Tibial nerve (tissue), 4 donors: ENCODE measurements around the gene UCP3. TPM values are rescaled to one million over a fixed set of nuclear protein-coding genes. Genes with fewer than 3 reads are reported as not detected.

ENCODE experiments used
- DNase-seq, 2 donors: peaks; one replicate each; pipeline ENCODE4 v3.0.0-alpha.2; 2019; ENCODE audit warnings: low spot score in 2 of 2
- H3K27ac ChIP-seq, 4 donors: fragments of 200-600 bp; sonication (generic) in 3 of 4; one replicate each; pipeline ENCODE4 v1.5.1; 2017 to 2019; ENCODE audit warnings: mild to moderate bottlenecking in 1 of 4
- H3K27me3 ChIP-seq, 2 donors: fragments of 200-600 bp; sonication (generic) in 1 of 2; one replicate each; pipeline versions ENCODE4 v1.5.1 to v1.6.0; 2017 to 2019
- H3K36me3 ChIP-seq, 3 donors: fragments of 200-600 bp; sonication (generic); one replicate each; pipeline ENCODE4 v1.5.1; 2018 to 2019
- H3K4me1 ChIP-seq, 4 donors: fragments of 200-600 bp; sonication (generic) in 3 of 4; one replicate each; pipeline ENCODE4 v1.5.1; 2017 to 2019
- H3K4me3 ChIP-seq, 4 donors: fragments of 200-600 bp; sonication (generic) in 3 of 4; one replicate each; pipeline ENCODE4 v1.5.1; 2017 to 2019; ENCODE audit warnings: mild to moderate bottlenecking in 1 of 4, moderate library complexity in 1 of 4
- H3K9me3 ChIP-seq, 4 donors: fragments of 200-600 bp; sonication (generic) in 3 of 4; one replicate each; pipeline ENCODE4 v1.5.1; 2017 to 2019
- CTCF ChIP-seq, 5 experiments: fragments of 200-600 bp in 3 of 5; fragments of 450-650 bp in 2 of 5; sonication (generic) in 3 of 5; IDR thresholded peaks; one replicate each; pipeline ENCODE4 v1.5.1; 2016 to 2019; ENCODE audit warnings: antibody characterized with exemption in 5 of 5, mild to moderate bottlenecking in 3 of 5, moderate library complexity in 2 of 5
- EP300 ChIP-seq, 2 donors: sonication (generic); formaldehyde crosslinking; IDR thresholded peaks; one replicate each; pipeline ENCODE4 v1.6.1; 2017; ENCODE audit warnings: antibody characterized with exemption in 2 of 2, mild to moderate bottlenecking in 1 of 2
- POLR2A ChIP-seq, 2 donors: fragments of 450-650 bp; IDR thresholded peaks; one replicate each; pipeline ENCODE4 v1.6.1; 2017; ENCODE audit warnings: antibody characterized with exemption in 2 of 2, mild to moderate bottlenecking in 2 of 2, moderate library complexity in 2 of 2
- WGBS, 2 donors: methylation state at CpG; one replicate each; pipeline ENCODE4 v1.1.5; 2018; 5-methylcytosine and 5-hydroxymethylcytosine counted together
- total RNA-seq, 4 donors: library from RNA; depleted of rRNA; stranded (reverse); fragments of >200 nt; gene quantifications; one replicate each; pipeline ENCODE4 v1.1.0, GENCODE V29; 2016

The UCP3 gene
- total RNA-seq, 4 donors from 2014 or later: 0.78 to 7.5 (median 1.9) TPM

GRCh38 chr11:74019104-74019738 is 10.3 kb upstream of the UCP3 start:
- DNase-seq: no peak
- Histone ChIP-seq H3K27me3 (no peaks in the 10 kb centered on the region), H3K4me1 (peaks cover 0 to 42% (median 28%) of the 10 kb centered on the region in 4 donors), H3K36me3 (peaks cover 0 to 47% (median 0%) of the 10 kb centered on the region in 3 donors), H3K9me3 (no peaks in the 10 kb centered on the region), H3K4me3 (no peak overlapping the region), H3K27ac (peak overlapping the region; percentile 75 to 90 (median 80))
- WGBS, 2 donors: 54 to 56% methylated on average over 4 of the region's 4 CpGs
- TF ChIP-seq POLR2A (IDR thresholded peaks at IDR 0.05): no peak
- no peak for TF ChIP-seq CTCF (IDR thresholded peaks at IDR 0.05)
- TF ChIP-seq EP300 (IDR thresholded peaks at IDR 0.05): no peak

- H3K9me3 ChIP-seq: no peaks in the 10 kb centered on the region
- H3K4me1 ChIP-seq: peaks cover 0 to 40% (median 28%) of the 10 kb centered on the region in 4 donors
- H3K36me3 ChIP-seq: peaks cover 0 to 53% (median 0%) of the 10 kb centered on the region in 3 donors
- TF ChIP-seq EP300 (IDR thresholded peaks at IDR 0.05) (peak; percentile 9 to 82), CTCF (IDR thresholded peaks at IDR 0.05) (no peak)
- H3K4me3 ChIP-seq: no peak overlapping the region
- no peaks in the 10 kb centered on the region for H3K27me3 ChIP-seq
- 50 to 58% methylated on average over 9 of the region's 9 CpGs for WGBS, 2 donors
- H3K27ac ChIP-seq: peak overlapping the region; percentile 75 to 90 (median 80)
- peak; percentile 82 to 91 for DNase-seq
These were observed 9.6 kb upstream of the UCP3 start for GRCh38 chr11:74018331-74019005.

- Histone ChIP-seq H3K27me3 (no peaks in the 10 kb centered on the region), H3K4me1 (peaks cover 0 to 40% (median 28%) of the 10 kb centered on the region in 4 donors), H3K9me3 (no peaks in the 10 kb centered on the region), H3K36me3 (peaks cover 0 to 52% (median 0%) of the 10 kb centered on the region in 3 donors), H3K4me3 (no peak overlapping the region), H3K27ac (peak overlapping the region in 2 of 4 donors; percentile 83 to 90)
- DNase-seq: no peak
- no peak for TF ChIP-seq CTCF (IDR thresholded peaks at IDR 0.05)
- TF ChIP-seq EP300 (IDR thresholded peaks at IDR 0.05): no peak
- no peak for TF ChIP-seq POLR2A (IDR thresholded peaks at IDR 0.05)
- WGBS, 2 donors: 85 to 98% methylated on average over 3 of the region's 3 CpGs
These were observed 8.7 kb upstream of the UCP3 start for GRCh38 chr11:74017631-74018030.

- Histone ChIP-seq H3K4me1 (peaks cover 0 to 47% (median 32%) of the 10 kb centered on the region in 4 donors), H3K36me3 (peaks cover 0 to 61% (median 0%) of the 10 kb centered on the region in 3 donors), H3K9me3 (no peaks in the 10 kb centered on the region), H3K27ac (no peak overlapping the region), H3K27me3 (no peaks in the 10 kb centered on the region), H3K4me3 (no peak overlapping the region)
- DNase-seq: no peak
- TF ChIP-seq EP300 (IDR thresholded peaks at IDR 0.05) (no peak), POLR2A (IDR thresholded peaks at IDR 0.05) (no peak), CTCF (IDR thresholded peaks at IDR 0.05) (no peak)
- WGBS, 2 donors: 96 to 98% methylated on average over 5 of the region's 5 CpGs
These were observed 7.2 kb upstream of the UCP3 start for GRCh38 chr11:74015919-74016684.
